NCI-H2196 (cell line): ENCODE data around the gene S1PR2.
"Not testable (repeated sequence)": the region's sequence is repeated elsewhere in the genome, so short reads cannot be mapped to it uniquely, and the experiment has no call there.

ENCODE experiments used
- DNase-seq: peaks from one replicate; lab custom pipeline; 2025; ENCODE audit not compliant: unreplicated experiment; lab: John Stamatoyannopoulos, UW

Gene S1PR2

GRCh38 chr19:10192922-10193321 is 38.2 kb downstream of the S1PR2 start:
- no peak for DNase-seq

- peak; percentile 50 for DNase-seq
Measured at GRCh38 chr19:10191347-10191746, 39.8 kb downstream of the S1PR2 start.

GRCh38 chr19:10190026-10190425 is 41.1 kb downstream of the S1PR2 start:
- DNase-seq: no peak

DNA sequence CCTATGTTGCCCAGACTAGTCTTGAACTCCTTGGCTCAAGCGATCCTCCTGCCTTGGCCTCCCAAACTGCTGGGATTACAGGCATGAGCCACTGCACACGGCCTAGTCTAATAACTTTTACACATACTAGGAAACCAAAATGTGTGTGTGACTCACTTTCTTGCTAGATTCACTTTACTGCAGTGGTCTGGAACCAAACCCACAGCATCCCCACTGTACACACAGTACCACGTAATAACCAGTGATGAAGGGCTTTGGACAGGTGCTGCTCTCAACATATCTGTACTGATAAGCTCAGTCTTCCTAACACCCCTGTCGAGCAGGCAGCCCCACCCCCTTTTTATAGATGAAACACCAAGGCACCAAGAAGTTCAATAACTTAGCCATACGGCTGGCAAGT is 41.5 kb downstream of the S1PR2 start:
- DNase-seq: no peak

DNA sequence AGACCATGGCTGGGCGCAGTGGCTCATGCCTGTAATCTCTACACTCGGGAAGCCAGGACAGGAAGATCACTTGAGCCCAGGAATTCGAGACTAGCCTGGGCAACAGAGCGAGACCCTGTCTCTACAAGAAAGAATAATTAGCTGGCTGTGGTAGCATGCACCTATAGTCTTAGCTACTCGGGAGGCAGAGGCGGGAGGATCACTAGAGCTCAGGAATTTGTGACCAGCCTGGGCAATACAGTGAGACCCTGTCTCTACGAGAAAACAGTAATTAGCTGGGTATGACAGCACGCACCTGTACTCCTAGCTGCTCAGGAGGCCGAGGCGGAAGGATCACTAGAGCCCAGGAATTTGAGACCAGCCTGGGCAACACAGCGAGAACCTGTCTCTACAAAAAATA is 43.8 kb downstream of the S1PR2 start:
- DNase-seq: no peak

GRCh38 chr19:10184636-10185035 is 46.5 kb downstream of the S1PR2 start:
- no peak for DNase-seq

DNA sequence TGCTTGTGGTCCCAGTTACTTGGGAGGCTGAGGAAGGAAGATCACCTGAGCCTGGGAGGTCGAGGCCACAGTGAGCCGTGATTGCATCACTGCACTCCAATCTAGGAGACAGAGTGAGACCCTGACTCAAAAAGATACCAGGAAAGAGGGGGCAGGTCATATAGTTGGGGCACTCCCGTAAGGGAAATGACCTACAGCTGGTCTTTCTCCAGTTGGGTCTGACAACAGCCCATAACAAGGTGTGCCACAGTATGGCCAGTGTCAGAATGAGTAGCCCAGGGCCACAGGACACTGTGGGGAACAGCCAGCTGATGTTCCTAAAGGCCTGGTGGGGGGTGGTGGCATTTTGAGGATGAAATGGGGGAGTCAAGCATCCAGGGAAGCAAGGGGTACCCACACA is 47.2 kb downstream of the S1PR2 start:
- no peak for DNase-seq

DNA sequence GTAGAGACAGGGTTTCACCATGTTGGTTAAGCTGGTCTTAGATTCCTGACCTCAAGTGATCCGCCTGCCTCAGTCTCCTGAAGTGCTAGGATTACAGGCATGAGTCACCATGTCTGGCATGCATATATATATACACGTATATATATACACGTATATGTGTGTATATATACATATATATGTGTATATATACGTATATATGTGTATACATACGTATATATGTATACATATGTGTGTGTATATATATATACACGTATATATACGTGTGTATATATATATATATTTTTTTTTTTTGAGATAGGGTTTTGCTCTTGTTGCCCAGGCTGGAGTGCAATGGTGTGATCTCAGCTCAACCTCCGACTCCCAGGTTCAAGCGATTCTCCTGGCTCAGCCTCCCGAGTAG is 48.3 kb downstream of the S1PR2 start:
- DNase-seq: no peak

DNA sequence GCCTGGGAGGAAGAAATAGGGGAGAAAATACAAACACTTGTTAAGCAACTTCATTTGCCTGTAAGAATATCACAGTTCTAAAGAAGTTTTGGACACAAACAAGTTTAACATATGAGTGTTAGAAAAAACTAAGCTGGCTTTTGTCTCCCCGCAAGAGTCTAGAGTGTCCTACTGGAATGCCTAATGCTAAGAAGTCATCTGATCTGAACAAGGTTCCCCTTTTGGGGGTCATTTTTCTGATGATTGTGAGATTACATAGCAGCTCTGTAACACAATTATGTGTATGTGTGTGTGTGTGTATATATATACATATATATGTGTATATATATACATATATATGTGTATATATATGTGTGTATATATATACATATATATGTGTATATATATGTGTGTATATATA is 49.1 kb downstream of the S1PR2 start:
- no peak for DNase-seq

DNA sequence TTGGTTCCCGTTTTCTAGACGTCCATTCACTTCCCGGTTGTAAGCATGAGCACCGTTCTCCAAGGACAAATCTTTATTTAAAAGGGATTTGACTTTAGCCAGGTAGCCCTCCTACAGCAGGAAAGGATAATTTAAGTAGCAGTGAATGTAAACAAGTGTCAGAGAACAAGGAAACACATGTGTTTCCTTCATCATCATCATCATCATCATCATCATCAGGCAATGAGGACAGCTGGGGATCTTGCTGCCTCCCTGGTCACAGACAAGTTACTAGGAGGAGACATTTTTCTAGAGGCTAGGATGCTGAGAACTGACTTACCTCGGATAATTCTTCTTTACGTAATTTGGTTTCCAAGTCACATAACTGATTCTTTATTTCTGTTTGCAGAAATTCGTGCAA is 50.7 kb downstream of the S1PR2 start:
- DNase-seq: no peak

DNA sequence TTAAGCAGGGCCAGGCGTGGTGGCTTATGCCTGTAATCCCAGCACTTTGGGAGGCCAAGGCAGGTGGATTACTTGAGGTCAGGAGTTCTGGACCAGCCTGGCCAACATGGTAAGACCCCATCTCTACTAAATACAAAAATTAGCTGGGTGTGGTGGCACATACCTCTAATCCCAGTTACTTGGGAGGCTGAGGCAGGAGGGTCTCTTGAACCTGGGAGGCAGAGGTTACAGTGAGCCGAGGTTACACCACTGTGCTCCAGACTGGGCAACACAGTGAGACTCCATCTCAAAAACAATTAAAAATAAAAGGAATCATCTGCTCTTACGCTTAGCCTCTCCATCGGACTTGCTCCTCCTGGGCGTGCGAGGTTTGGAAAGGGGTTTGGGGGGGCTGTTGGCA is 51.1 kb downstream of the S1PR2 start:
- not testable (repeated sequence) for DNase-seq

GRCh38 chr19:10173527-10173926 is 57.6 kb downstream of the S1PR2 start:
- DNase-seq: no peak
